ENCODE data around the gene SND1.

GRCh38 chr7:127619681-127620405 is 32.2 kb upstream of the SND1 start:
- TF ChIP-seq CTCF (conservative IDR thresholded peaks at IDR 0.05; ENCODE audit: low read depth, low read length) = no peak
- no peak for TF ChIP-seq EZH2phosphoT487 (IDR thresholded peaks at IDR 0.05; ENCODE audit: borderline replicate concordance, low read length)
- TF ChIP-seq EZH2 (IDR thresholded peaks at IDR 0.05; ENCODE audit: low read length, unreplicated experiment) = no peak

Data from PC-3 (cell line).